ENCODE data around the gene SHD.

The SHD gene

GRCh38 chr19:4298810-4299550 is 19.9 kb downstream of the SHD start:
- no peak for DNase-seq (ENCODE audit: low read depth, low spot score)

- DNase-seq (ENCODE audit: low read depth, low spot score): no peak
Measured at GRCh38 chr19:4300589-4300988, 21.5 kb downstream of the SHD start.

DNA sequence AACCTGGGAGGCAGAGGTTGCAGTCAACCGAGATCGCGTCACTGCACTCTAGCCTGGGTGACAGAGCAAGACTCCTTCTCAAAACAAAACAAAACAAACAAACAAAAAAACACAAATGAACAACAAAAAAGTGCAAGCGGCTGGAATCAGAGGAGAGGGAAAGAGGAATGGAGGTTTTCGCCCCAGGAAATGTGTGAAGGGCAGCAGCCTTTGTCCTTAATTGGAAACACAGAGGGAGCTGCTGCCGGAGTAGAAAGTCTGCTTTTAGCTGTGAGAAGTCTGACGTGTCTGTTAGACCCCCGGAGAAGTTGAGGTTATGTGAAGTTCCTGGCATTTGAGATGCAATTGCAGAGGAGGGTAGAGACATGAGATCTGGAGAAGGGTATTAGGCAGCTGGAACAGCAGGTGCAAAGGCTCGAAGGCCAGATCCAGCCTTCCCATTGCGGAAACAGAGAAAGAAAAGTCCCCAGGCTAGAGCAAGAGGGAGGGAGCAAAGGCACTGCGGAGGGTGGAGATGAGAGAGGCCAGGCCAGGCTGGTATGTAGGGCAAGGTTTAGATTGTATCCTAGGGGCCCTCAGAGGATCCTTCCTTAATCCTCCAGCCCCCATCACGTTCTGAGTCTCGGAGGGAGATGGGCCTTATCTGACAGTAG is 22.6 kb downstream of the SHD start:
- DNase-seq (ENCODE audit: low read depth, low spot score): no peak

GRCh38 chr19:4302243-4302640 is 23.2 kb downstream of the SHD start, which contains the start of gene TMIGD2:
Gene TMIGD2 (minus strand): TSS chr19:4302389. CDS start chr19:4302385, 4 bp downstream.
- DNase-seq (ENCODE audit: low read depth, low spot score): no peak

GRCh38 chr19:4303819-4304537 is 24.9 kb downstream of the SHD start:
- no peak for DNase-seq (ENCODE audit: low read depth, low spot score)

DNA sequence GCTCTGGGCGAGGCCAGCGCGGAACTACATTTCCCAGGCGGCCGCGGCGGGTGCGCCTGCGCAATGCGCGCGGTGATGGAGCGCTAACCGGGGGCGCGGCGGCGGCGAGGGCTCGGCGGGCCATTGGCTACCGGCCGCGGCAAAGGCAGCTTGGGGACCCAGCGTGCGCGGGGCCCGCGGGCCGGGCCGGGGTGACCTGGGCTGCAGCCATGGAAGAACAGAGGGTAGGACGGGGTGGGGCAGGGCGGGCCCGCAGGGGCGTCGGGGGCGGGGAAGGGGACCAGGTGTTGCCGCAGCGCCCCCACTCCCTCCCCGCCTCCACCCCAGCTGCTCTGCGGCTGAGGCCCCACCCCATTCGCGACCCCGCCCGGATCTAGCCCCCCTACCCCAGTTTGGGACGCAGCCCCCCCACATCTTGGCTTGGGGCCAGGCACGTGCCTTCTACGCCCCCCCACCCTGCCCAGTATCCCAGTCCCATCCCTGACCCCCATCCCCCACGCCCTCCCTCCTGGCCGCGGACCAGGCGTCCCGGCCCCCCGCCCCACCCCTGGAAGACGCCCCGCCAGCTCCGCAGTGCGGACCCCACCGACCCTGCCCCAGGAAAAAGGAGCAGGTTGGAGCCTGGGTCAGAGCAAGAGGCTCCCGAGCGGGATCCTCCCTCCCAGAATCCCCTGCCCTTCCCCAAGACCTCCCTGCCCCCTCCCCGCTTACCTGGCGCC is 25.6 kb downstream of the SHD start, which contains the start of gene FSD1:
Gene FSD1 (plus strand): TSS at position 61 of the 719 bp plus-strand sequence. CDS start 149 bp downstream, at position 210.
- DNase-seq (ENCODE audit: low read depth, low spot score): peak; percentile 53

GRCh38 chr19:4305257-4305612 is 26.2 kb downstream of the SHD start:
- DNase-seq (ENCODE audit: low read depth, low spot score): no peak

GRCh38 chr19:4305659-4306058 is 26.6 kb downstream of the SHD start:
- no peak for DNase-seq (ENCODE audit: low read depth, low spot score)

GRCh38 chr19:4310247-4311121 is 31.4 kb downstream of the SHD start:
- DNase-seq (ENCODE audit: low read depth, low spot score): no peak

DNA sequence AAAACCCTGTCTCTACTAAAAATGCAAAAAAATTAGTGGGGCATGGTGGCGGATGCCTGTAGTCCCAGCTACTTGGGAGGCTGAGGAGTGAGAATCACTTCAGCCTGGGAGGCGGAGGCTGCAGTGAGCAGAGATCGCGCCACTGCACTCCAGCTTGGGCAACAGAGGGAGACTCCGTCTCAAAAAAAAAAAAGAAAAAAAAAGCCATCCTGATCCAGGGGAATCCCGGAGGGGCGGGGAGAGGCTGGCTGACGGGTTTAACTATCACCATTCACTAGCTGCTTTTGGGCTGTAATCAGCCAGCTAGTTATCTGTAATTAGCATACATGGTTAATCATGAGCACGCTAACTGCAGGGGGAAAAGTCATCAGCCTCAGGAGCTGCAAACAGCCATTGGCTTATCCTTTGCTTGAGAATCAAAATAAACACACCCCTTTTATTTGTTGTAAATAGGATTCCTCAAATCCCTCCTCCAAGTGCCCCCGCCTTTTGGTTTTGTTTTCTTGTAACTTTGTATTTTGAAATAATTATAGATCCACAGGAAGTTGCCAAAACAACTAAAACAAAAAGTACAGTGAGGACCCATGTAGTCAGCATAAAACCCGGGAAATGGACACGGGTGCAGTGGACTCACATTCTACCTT is 34.9 kb downstream of the SHD start:
- DNase-seq (ENCODE audit: low read depth, low spot score): no peak

GRCh38 chr19:4316956-4317355 is 37.9 kb downstream of the SHD start:
- no peak for DNase-seq (ENCODE audit: low read depth, low spot score)

GRCh38 chr19:4318460-4318859 is 39.4 kb downstream of the SHD start:
- no peak for DNase-seq (ENCODE audit: low read depth, low spot score)

- DNase-seq (ENCODE audit: low read depth, low spot score): no peak
Measured at GRCh38 chr19:4319067-4319718, 40.1 kb downstream of the SHD start.

DNA sequence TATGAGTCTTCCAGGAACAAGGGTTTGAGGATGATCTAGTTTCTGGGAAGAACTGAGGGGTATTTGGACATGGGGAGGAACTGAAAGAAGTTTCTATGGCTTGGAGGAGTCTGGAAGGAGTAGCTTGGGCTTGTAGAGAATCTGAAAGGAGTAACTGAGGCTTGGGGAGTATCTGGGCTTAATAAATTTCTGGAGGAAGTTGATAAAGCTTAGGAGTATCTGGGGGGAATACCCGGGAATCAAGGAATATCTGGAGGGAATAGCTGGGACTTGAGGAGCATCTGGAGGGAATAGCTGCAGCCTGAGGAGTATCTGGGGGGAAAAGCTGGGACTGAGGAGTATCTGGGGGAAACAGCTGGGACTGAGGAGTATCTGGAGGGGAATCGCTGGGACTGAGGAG is 41.4 kb downstream of the SHD start:
- DNase-seq (ENCODE audit: low read depth, low spot score): no peak

DNA sequence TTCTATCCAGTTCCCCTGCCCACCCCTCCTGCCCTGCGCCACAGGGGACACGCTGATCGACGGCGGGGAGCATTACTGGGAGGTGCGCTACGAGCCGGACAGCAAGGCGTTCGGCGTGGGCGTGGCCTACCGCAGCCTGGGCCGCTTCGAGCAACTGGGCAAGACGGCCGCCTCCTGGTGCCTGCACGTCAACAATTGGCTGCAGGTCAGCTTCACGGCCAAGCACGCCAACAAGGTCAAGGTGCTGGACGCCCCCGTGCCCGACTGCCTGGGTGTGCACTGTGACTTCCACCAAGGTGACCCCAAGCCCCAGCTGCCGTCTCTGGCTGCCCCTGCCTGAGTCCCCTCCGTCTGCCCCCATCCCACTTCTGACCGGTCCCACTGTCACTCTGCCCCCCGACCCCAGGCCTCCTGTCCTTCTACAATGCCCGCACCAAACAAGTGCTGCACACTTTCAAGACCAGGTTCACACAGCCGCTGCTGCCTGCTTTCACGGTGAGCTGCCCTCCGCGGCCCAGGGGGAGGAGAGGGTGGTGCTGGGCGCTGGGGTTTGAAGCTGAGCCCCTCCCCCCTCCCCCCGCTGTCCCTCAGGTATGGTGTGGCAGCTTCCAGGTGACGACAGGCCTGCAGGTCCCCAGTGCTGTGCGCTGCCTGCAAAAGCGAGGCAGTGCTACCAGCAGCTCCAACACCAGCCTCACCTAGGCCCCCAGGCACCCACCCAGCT is 44.0 kb downstream of the SHD start:
- DNase-seq (ENCODE audit: low read depth, low spot score): no peak

DNA sequence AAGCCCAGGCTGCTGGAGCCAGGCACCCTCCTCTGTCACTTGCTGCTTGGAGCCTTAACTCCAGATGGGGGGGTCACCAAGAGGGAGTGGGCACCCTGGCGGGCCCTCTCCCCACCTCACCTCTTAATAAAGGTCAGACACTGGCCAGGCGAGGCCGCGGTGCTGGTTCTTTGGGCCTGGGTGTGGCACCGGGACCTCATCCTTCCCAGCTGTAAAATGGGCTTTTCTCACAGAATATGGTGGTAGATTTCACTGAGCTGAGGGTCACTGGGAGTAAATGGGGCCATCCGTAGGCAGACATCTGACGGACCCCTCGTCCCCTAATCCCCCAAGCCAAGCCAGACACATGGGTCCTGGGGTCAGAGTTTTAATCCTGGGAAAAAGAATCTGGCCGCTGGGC is 44.6 kb downstream of the SHD start:
- no peak for DNase-seq (ENCODE audit: low read depth, low spot score)

DNA sequence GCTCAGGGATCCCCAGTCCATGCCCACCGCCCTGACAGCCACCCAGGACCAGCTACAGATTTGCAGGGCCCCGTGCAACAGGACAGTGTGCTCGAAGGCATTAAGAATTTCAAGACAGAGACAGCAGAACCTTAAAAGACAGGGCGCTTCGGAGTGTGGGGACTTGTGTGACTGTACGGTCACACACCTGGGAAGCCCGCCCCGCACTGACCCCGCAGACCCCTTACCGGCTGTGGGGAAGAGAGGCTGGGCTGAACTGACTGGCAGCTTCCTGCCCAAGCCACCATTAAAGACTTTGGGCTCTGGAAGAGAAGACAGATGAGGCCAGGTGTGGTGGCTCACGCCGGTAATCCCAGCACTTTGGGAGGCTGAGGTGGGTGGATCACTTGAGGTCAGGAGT is 45.2 kb downstream of the SHD start:
- DNase-seq (ENCODE audit: low read depth, low spot score): no peak

- DNase-seq (ENCODE audit: low read depth, low spot score): no peak
Measured at GRCh38 chr19:4326215-4326836, 47.3 kb downstream of the SHD start.

DNA sequence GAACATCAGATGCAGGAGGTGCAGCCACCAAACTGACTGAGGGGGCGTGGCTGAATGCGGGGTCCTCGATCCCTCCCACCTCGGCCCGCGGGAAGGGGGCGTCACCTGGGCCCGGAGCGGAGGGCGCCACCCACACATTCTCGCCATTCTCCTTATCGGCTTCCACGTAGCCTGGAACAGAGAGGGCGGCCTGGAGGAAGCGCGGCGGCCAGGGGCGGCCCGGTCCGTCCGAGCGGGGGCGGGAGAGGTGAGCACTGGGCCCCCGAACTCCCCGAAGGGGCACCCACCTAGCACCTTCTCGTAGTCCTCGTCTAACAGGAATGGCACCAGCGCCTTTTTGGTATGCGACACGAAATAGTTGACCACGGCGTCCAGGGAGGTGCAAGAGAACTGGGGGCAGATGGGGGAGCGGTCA is 47.8 kb downstream of the SHD start:
- no peak for DNase-seq (ENCODE audit: low read depth, low spot score)

All from activated naive CD8-positive, alpha-beta T cell treated with anti-CD3 and anti-CD28 coated beads, Interleukin-2, amount 50 U/mL, for 16 hours (primary cell).